Measurements from ENCODE around the gene AMOTL2. TPM values are rescaled to one million over a fixed set of nuclear protein-coding genes. Genes with fewer than 3 reads are reported as not detected.

The AMOTL2 gene
- 172 and 180 TPM in 2 replicates for total RNA-seq (2014; rRNA removed; shearing (Covaris generic); ENCODE audit: low replicate concordance)

DNA sequence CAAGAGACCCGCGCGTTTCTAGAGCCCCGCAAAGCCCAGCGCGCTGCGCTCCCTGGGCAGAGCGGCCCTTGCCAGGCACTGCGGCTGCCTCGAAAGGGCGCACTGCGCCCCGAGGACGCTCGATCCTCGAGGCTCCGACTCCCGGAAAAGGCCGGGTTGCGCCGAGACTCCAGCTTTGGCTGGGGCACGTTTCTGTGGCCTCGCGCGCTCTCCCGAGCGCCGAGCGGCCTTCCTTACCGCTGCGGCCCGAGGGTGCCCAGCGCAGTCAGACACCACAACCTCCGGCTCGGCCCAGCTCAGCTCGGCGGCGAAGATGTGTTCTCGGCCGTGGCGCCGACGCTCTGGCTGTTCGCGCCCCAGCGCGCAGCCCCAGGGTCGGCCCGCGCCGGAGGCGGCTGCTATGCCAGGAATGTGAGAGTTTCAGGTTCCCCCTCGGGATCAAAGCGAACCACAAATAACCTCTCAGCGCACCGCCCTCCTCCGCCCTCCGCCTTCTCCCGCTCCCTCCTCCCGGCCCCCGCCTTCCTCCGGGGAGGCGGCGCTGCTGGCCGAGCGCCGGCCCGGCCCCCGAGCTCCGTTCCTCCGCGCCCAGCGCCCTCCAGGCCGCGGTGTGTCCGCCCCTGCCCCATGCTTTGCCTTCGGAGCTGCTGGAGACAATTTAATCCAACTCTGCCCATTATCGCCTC, at the start of gene AMOTL2:
AMOTL2 (minus strand) TSS at position 343 of the 686 bp plus-strand sequence. CDS start 3,014 bp downstream, outside the sequence.
- H3K27me3 ChIP-seq: no peaks in the 10 kb centered on the region
- peak within 1 kb of the TSS; percentile 100 for H3K4me3 ChIP-seq
- H3K9me3 ChIP-seq: no peaks in the 10 kb centered on the region
- peak; percentile 98 for DNase-seq
- peaks cover 48% of the 10 kb centered on the region for H3K36me3 ChIP-seq

DNA sequence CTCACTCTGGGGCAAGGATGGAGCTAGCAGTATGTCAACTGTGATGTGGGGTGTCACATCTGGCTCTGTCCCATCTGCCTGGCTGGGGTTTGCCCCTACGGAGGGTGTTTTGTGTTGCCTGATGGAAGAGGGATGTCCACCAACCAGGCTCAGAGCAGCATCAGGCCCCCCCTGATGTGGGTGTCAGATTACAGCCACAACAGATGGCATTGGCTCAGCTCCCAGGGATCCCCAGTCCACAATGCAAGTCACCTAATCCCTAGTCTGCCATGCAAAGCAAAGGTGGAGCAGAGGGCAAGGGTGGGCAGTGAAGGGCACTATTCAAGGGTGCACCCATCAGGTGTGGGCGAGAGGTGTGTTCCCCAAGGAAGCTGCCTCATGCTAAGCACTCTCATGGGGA, 48.9 kb upstream of the AMOTL2 start:
- DNase-seq: peak; percentile 41
- no peaks in the 10 kb centered on the region for H3K36me3 ChIP-seq
- no peak overlapping the region for H3K4me3 ChIP-seq
- H3K27me3 ChIP-seq: no peaks in the 10 kb centered on the region
- H3K9me3 ChIP-seq: no peaks in the 10 kb centered on the region

DNA sequence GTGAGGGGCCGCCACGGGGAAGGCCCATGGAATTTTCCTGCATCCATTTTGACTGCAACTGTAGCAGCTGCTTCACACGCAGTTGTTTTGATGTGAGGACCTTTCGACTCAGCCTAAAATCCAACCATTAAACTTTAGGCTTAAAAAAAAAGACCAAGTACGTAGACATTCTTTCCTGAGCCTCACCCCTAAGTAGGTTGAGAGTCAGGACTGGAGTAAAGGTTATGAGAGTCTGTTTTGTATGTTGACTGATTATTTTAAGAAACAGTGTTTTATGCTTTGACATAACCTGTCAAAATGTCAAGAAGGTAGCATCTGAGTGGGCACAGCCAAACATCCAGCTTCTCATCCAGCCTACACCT, 45.7 kb upstream of the AMOTL2 start:
- no peaks in the 10 kb centered on the region for H3K27me3 ChIP-seq
- H3K36me3 ChIP-seq: no peaks in the 10 kb centered on the region
- no peak for DNase-seq
- no peaks in the 10 kb centered on the region for H3K9me3 ChIP-seq
- H3K4me3 ChIP-seq: no peak overlapping the region

DNA sequence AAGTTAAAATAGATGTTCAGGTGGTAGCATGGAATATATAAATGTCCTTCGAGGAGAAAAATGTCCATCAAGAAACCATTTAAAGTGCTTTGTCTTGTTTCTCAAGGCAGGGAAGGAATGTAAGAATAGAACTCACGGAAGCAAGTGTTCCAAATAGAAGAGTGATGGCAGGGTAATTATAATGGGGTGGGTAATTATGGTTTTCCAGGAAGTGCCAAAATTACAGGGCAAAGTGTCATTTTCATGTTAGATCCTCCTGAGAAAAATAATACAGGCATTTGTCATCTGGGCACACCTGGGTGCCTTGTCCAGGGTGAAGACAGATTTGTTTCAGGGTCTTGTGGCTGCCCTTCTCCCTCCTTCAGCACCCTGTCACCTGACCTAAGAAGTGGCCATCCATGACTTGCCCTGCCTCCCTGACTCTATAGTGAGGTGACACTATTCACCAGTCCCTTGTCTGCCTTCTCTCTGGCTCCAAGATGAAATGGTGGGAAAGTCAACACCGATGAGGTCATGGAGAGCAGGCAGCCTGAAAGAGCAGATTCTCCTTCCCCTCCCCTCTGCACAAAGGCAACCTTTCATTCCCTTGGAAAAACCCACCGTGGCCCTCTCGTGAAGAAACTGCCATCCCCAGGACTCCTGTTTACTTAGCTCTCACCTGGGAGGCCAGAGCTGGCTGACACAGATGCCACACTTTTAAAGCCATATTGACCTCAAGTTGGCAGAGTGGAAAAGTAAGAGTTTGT, 45.1 kb upstream of the AMOTL2 start:
- no peak overlapping the region for H3K4me3 ChIP-seq
- H3K9me3 ChIP-seq: no peaks in the 10 kb centered on the region
- no peaks in the 10 kb centered on the region for H3K27me3 ChIP-seq
- no peak for DNase-seq
- no peaks in the 10 kb centered on the region for H3K36me3 ChIP-seq

DNA sequence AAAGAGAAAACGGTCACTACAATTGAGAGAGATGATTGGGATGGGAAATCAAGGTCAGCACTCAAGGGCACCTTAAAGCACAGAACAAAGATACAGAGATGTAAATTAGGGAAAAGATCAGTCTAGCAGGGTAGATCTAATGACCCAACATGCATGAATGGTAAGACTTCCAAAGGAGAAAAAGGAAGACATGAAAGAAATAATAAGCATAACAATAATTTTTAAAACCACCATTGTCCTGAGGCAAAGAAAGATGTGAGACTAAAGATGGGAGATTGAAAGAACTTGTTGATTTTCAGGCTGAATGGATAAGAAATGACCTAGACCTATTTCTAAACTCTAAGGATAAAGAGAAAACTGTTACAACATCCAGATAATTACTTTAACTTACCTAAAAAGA, 34.8 kb upstream of the AMOTL2 start:
- Histone ChIP-seq H3K4me3 (no peak overlapping the region), H3K27me3 (no peaks in the 10 kb centered on the region), H3K36me3 (no peaks in the 10 kb centered on the region), H3K9me3 (no peaks in the 10 kb centered on the region)
- no peak for DNase-seq

DNA sequence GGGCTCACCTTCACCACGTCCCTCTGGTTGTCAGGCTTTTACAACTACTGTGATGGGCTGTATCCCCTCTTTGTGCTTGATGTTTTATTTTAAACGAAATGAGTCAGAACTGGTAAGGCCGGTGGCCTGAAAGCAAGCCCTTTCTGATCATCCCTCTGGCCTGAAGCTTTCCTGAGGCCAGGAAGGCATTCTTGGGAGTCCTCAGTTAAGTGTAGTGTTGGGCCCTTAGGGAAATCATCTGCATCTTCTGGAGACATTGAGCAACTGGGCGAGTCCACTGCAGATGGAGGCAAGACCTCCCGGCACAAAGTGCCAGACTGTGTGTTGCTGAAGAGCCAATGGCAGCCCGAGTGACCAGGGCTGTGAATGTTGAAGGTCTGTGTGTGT, 33.0 kb upstream of the AMOTL2 start:
- Histone ChIP-seq H3K4me3 (no peak overlapping the region), H3K36me3 (no peaks in the 10 kb centered on the region), H3K27me3 (no peaks in the 10 kb centered on the region), H3K9me3 (peaks cover 4% of the 10 kb centered on the region)
- DNase-seq: no peak

DNA sequence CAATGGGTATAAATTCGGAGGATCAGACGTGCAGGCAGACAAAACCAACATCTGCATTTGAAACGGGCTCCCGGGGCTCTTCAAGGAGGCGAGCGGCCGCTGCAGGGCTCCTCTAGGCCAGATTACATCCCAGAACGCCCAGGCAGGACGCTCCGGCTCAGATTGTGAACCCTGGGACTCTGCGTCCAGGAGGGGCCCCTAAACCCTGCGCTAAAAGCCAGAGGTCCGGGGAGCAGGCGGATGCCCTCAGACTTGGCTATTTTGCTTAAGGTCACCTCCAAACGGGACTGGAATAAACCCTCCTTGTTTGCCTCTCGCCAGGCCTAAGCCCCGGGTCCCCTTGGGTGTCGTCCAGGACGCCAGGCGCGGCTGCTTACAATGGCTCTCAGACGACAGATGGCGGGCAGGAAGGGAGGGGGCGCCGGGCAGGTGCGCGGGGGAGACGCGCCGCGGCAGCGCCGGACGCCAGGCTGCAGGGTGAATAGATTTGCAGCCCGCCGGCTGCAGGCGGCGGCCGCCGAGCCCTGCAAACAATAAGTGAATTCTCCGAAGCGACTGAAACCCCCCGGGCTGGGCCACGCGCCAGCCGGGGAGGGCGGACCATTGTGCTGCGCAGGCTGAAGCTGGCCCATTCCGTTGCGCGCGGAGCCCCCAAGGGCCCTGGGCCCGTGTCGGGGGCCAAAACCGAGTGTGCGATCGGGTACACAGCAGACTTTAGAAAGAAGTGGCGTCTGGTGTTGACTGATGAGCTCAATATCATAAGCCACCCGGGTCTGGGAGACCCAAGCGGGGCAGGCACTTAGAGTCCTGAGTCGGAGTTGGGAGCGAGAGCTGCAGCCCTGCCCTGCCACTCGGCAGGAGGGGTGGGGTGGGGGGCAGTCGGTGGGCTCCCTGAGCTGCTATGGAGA, 32.3 kb upstream of the AMOTL2 start:
- DNase-seq: no peak

DNA sequence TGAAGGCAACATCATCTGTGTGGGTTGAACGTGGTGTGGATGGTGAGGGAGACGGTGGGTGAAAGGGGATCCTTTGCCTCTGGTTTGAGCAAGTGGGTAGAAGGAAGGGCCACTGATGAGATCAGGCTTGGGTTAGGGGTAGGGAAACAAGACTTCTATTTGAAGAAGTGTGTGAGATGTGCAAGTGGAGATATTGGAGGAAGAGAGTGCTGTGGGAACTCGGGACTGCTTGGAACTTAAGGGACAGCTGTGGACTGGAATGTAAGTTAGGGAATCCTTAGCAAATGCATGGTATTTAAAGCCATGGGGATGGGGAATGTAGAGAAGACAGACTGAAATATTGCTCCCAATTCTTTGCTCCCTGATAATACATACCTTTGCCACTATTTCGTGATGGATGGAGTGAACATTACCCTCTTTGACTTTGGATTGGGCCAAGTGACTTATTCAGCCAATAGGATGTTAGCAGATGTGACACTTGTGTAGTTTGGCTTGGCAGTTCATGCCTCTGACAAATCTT, 30.2 kb upstream of the AMOTL2 start:
- peaks cover 4% of the 10 kb centered on the region for H3K9me3 ChIP-seq
- no peak overlapping the region for H3K4me3 ChIP-seq
- DNase-seq: no peak
- no peaks in the 10 kb centered on the region for H3K36me3 ChIP-seq
- no peaks in the 10 kb centered on the region for H3K27me3 ChIP-seq

More for the DNA sequence above, 32.3 kb upstream of the AMOTL2 start:
- Histone ChIP-seq H3K27me3 (no peaks in the 10 kb centered on the region), H3K4me3 (no peak overlapping the region), H3K9me3 (peaks cover 4% of the 10 kb centered on the region), H3K36me3 (no peaks in the 10 kb centered on the region)

DNA sequence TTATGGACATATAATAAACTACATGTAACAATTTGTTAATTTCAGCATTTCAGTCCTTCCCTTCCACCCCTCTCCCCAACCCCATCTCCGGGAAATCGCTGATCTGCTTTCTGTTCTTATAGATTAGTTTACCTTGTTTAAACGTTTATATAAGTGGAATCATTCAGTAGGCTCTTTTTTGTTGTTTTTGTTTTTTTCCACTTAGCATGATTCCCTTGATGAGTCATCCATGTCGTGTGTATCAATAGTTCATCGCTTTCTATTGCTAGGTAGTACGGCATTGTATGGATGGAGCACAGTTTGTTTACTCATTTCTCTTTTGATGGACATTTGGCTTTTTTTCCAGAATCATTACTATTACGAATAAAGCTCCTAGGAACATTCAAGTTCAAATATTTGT, 23.5 kb upstream of the AMOTL2 start:
- H3K36me3 ChIP-seq: no peaks in the 10 kb centered on the region
- no peak for DNase-seq

DNA sequence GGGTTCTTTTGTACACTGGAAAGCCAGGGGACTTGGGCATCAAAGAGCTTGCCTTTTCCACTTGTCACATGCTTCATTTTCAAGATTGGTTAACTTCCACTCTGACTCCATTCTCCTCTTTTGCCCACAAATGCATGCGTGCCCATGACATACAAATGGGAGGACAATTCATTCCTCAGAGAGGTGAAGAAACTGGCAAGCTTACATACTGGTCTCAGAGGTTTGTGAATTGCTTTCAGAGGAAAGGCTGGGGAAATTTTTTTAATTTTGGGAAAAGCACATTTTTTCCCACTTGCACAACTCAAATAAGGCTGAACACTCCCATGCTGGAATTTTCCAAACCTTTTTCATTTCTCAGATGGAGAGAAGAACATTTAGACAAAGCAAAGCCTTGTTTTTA, 20.9 kb upstream of the AMOTL2 start:
- H3K27me3 ChIP-seq: 0 out of 2 replicates have a peak, but pooled peaks cover 2% of the 10 kb centered on the region
- H3K9me3 ChIP-seq: peaks cover 7% of the 10 kb centered on the region
- H3K36me3 ChIP-seq: no peaks in the 10 kb centered on the region
- no peak for DNase-seq
- no peak overlapping the region for H3K4me3 ChIP-seq

More for the DNA sequence above, 23.5 kb upstream of the AMOTL2 start:
- Histone ChIP-seq H3K9me3 (no peaks in the 10 kb centered on the region; the same call in 1 of the 2 replicates), H3K4me3 (no peak overlapping the region), H3K27me3 (0 out of 2 replicates have a peak, but pooled peaks cover 2% of the 10 kb centered on the region)

DNA sequence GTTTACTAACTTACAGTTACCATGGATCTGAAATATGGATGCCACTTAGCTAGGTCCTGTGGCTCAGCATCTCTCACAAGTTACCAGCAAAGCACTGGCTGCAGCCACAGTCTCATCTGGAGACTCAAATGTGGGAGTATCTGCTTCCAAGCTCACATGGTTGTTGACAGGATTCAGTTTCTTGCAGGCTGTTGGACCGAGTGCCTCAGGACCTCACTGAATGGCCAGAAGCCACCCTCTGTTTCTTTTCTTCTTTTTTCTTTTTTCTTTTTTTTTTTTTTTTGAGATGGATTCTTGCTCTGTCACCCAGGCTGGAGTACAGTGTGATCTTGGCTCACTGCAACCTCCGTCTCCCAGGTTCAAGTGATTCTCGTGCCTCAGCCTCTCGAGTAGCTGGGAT, 20.1 kb upstream of the AMOTL2 start:
- H3K36me3 ChIP-seq: no peaks in the 10 kb centered on the region
- DNase-seq: no peak
- H3K4me3 ChIP-seq: no peak overlapping the region

DNA sequence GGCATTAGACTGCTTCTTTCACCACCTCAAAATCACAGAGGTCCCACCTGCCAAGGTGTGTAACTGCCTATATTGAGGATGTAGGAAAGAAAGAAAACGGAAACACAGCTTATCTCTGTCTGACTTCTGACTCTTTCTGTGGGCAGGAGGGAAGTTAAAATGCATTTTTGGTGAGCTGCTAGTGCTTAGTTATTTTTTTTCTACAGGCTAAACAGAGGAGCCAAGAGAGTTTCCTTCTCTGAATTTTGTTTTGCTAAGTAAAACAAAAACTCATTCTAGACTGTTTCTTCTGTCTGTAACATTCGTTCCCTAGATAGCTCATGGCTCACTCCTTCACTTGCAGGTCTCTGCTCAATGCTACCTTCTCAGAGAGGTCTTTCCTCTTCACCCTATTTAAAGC, 18.8 kb upstream of the AMOTL2 start:
- Histone ChIP-seq H3K36me3 (no peaks in the 10 kb centered on the region), H3K9me3 (peaks cover 14% of the 10 kb centered on the region), H3K27me3 (no peaks in the 10 kb centered on the region), H3K4me3 (no peak overlapping the region)
- DNase-seq: no peak

More for the DNA sequence above, 20.1 kb upstream of the AMOTL2 start:
- H3K27me3 ChIP-seq: 0 out of 2 replicates have a peak, but pooled peaks cover 2% of the 10 kb centered on the region
- peaks cover 14% of the 10 kb centered on the region for H3K9me3 ChIP-seq

DNA sequence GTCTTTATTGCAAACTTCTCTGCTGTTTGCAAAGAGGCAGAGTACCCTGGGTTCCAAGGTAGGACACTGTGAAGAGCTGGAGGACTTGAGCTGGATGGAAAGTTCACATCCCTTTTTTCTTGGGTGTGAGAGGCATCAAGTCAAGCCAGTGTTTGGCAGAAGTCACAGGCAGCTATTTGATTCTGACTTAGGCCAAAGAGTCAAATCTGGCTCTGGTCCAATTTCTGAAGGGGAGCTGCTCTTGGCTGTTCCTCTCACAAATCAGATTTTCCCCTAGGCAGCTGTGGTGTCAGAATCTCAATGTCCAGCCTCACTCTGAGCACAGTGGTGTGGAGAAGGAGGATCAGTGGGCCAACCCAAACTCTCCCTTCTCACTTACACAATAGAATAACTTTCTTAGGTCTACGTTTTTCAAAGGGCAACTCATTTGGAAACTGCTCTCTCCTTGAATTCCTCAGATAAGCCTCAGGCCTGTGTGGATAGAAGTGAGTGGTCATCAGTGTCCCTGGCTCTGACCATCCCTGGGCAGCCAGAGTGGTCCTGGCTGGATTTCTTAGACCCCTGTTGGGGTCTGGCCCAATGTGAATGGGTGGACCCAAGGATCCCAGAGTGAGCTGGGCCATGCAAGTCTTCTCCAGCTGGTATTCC, 18.2 kb upstream of the AMOTL2 start:
- no peak for DNase-seq
- Histone ChIP-seq H3K36me3 (no peaks in the 10 kb centered on the region), H3K4me3 (no peak overlapping the region), H3K9me3 (peaks cover 14% of the 10 kb centered on the region), H3K27me3 (no peaks in the 10 kb centered on the region)

DNA sequence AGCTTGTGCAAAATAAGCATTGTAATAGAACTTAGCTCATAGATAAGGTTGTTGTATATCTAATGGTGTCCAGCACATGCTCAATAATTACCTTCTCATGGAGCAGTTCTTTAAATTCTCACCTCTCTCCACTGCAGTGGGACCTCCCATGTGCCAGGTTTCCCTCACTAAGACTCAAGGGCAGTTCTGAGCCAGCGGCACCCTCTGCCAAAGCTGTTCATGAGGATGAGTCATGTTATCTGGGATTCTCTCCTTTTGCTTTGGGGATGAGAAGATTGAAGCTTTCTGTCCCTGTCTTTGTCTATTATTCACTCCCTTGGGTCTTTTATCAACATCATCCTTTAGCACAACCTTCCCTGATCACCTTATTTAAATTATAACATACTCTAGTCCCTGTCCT, 15.6 kb upstream of the AMOTL2 start:
- Histone ChIP-seq H3K27me3 (no peaks in the 10 kb centered on the region), H3K36me3 (no peaks in the 10 kb centered on the region), H3K9me3 (peaks cover 14% of the 10 kb centered on the region), H3K4me3 (no peak overlapping the region)
- DNase-seq: no peak

DNA sequence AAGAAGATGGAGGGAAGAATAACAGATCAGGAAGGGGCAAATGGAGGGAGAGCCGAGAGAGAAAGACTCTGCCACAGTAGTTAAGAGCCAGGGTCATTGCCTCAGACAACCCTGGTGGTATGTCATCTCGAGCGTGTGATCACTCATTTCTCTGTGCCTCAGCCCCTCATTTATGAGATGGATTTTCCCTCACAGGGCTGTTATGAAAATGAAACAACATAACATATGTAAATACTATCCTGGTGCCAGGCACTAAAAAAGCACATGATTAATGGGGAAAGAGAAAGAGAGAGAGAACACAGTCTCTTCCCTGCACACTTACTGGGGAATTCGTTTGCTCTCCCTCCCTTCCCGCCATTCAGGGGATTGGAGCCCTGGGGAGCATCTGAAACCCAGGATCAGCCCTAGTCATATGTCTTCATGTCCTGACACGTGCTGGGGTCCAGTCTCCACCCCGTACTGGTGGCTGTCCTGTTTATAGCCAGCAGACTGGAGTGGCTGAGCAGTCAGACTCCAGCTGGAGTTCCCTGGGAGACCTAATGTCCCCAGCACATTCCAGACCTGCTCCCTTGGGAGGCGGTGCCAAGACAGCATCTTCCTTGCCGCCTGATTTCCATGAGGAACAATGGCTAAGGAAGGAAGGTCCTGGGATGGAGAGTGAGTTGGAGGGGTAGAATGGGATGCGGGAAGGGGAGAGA, 14.7 kb upstream of the AMOTL2 start:
- H3K27me3 ChIP-seq: no peaks in the 10 kb centered on the region
- H3K9me3 ChIP-seq: peaks cover 14% of the 10 kb centered on the region
- H3K4me3 ChIP-seq: no peak overlapping the region
- no peak for DNase-seq
- H3K36me3 ChIP-seq: no peaks in the 10 kb centered on the region

DNA sequence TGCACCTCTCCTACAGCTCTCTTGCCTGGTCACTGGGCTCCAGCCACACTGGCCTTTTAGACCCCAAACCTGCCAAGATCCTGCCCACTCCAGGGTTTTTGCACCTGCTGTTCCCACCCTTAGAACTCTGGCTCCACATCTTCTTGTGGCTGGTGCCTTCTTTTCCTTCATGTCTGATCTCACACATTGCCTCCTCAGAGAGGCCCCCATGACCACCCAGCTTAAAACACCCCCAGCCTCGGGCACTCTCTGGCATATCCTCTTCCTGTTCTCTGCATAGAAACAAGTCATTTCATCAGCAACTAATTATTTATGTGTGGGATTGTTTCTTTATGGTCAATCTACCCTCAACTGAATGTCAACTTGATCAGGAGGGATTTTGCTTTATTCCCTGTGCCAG, 14.0 kb upstream of the AMOTL2 start:
- Histone ChIP-seq H3K27me3 (no peaks in the 10 kb centered on the region), H3K9me3 (peaks cover 14% of the 10 kb centered on the region), H3K36me3 (no peaks in the 10 kb centered on the region), H3K4me3 (no peak overlapping the region)
- DNase-seq: no peak
